DMS53 treated with DMSO at 0.1 percent for 48 hours (cell line): ENCODE results near the gene ABLIM2.

ENCODE experiments used
- DNase-seq: peaks from one replicate; lab custom pipeline; 2025; ENCODE audit not compliant: unreplicated experiment; lab: John Stamatoyannopoulos, UW

Gene ABLIM2

GRCh38 chr4:8050555-8051206, 107.9 kb downstream of the ABLIM2 start:
- DNase-seq, result peak; percentile 96

GRCh38 chr4:8050180-8050554, 108.4 kb downstream of the ABLIM2 start:
- DNase-seq, result no peak

GRCh38 chr4:8048856-8049676, 109.5 kb downstream of the ABLIM2 start:
- DNase-seq, result no peak

- no peak for DNase-seq
Observed at GRCh38 chr4:8047837-8048678, 110.6 kb downstream of the ABLIM2 start.

GRCh38 chr4:8046925-8047541, 111.6 kb downstream of the ABLIM2 start:
- DNase-seq, result peak; percentile 93

- DNase-seq, result peak; percentile 99
Observed at GRCh38 chr4:8045909-8046308, 112.7 kb downstream of the ABLIM2 start.

GRCh38 chr4:8044699-8045098, 113.9 kb downstream of the ABLIM2 start:
- peak; percentile 99 for DNase-seq

- DNase-seq, result no peak
Observed at GRCh38 chr4:8044244-8044643, 114.4 kb downstream of the ABLIM2 start.

GRCh38 chr4:8043596-8043995, 115.0 kb downstream of the ABLIM2 start:
- no peak for DNase-seq

GRCh38 chr4:8041868-8042267, 116.7 kb downstream of the ABLIM2 start:
- DNase-seq, result no peak

- DNase-seq, result no peak
Observed at GRCh38 chr4:8041172-8041571, 117.4 kb downstream of the ABLIM2 start.

GRCh38 chr4:8040607-8041006, 118.0 kb downstream of the ABLIM2 start:
- DNase-seq, result no peak

GRCh38 chr4:8039853-8040252, 118.8 kb downstream of the ABLIM2 start:
- DNase-seq, result no peak

- peak; percentile 90 for DNase-seq
Observed at GRCh38 chr4:8039290-8039689, 119.3 kb downstream of the ABLIM2 start.

- peak; percentile 98 for DNase-seq
Observed at GRCh38 chr4:8038719-8039251, 119.8 kb downstream of the ABLIM2 start.

- no peak for DNase-seq
Observed at GRCh38 chr4:8038083-8038482, 120.5 kb downstream of the ABLIM2 start.

GRCh38 chr4:8037150-8037769, 121.4 kb downstream of the ABLIM2 start:
- no peak for DNase-seq

GRCh38 chr4:8035371-8035780, 123.2 kb downstream of the ABLIM2 start:
- DNase-seq, result no peak

GRCh38 chr4:8033829-8034528, 124.6 kb downstream of the ABLIM2 start:
- no peak for DNase-seq
